SH-SY5Y (cell line): ENCODE data around the gene SDC3.

Source experiments
- GATA2 ChIP-seq: IDR thresholded peaks from 2 replicates; pipeline ENCODE4 v1.6.1; 2011; ENCODE audit warnings: mild to moderate bottlenecking, low read depth, low read length
- GATA3 ChIP-seq: IDR thresholded peaks from 2 replicates; pipeline ENCODE4 v1.6.1; 2011; ENCODE audit warnings: low read depth, mild to moderate bottlenecking, low read length, moderate library complexity

GRCh38 chr1:30876451-30877204, 31.9 kb downstream of the SDC3 start:
- TF ChIP-seq GATA2 (no peak), GATA3 (no peak)
